Smooth muscle cell of the brain vasculature (primary cell): Measurements from ENCODE around the gene ARHGEF7.
A peak's percentile ranks its signal among the peaks of the same experiment; 100 is the strongest.
"Not testable (repeated sequence)": the region's sequence is repeated elsewhere in the genome, so short reads cannot be mapped to it uniquely, and the experiment has no call there.

ENCODE experiments used
- DNase-seq: peaks from one replicate; pipeline ENCODE4 v3.0.0-alpha.2; 2012; ENCODE audit warnings: low read depth, low spot score

Gene ARHGEF7

GRCh38 chr13:111252446-111253364 is 137.6 kb downstream of the ARHGEF7 start:
- no peak for DNase-seq

- DNase-seq, result no peak
These were observed 138.3 kb downstream of the ARHGEF7 start for GRCh38 chr13:111253365-111253872.

- no peak for DNase-seq
These were observed 140.2 kb downstream of the ARHGEF7 start for GRCh38 chr13:111255228-111255790.

- DNase-seq, result no peak
These were observed 141.3 kb downstream of the ARHGEF7 start for GRCh38 chr13:111256458-111256857.

- no peak for DNase-seq
These were observed 141.8 kb downstream of the ARHGEF7 start for GRCh38 chr13:111256946-111257345.

- DNase-seq, result not testable (repeated sequence)
These were observed 142.8 kb downstream of the ARHGEF7 start for GRCh38 chr13:111257899-111258298.

GRCh38 chr13:111258637-111259036 is 143.5 kb downstream of the ARHGEF7 start:
- DNase-seq, result no peak

GRCh38 chr13:111259058-111259457 is 143.9 kb downstream of the ARHGEF7 start:
- no peak for DNase-seq

- DNase-seq, result no peak
These were observed 146.2 kb downstream of the ARHGEF7 start for GRCh38 chr13:111261326-111261725.

- no peak for DNase-seq
These were observed 147.2 kb downstream of the ARHGEF7 start for GRCh38 chr13:111262281-111262680.

- DNase-seq, result no peak
These were observed 147.6 kb downstream of the ARHGEF7 start for GRCh38 chr13:111262715-111263114.

GRCh38 chr13:111263566-111263965 is 148.5 kb downstream of the ARHGEF7 start:
- no peak for DNase-seq

- DNase-seq, result no peak
These were observed 150.0 kb downstream of the ARHGEF7 start for GRCh38 chr13:111265006-111265700.

GRCh38 chr13:111265701-111266035 is 150.6 kb downstream of the ARHGEF7 start:
- no peak for DNase-seq

- no peak for DNase-seq
These were observed 152.1 kb downstream of the ARHGEF7 start for GRCh38 chr13:111267205-111267604.

GRCh38 chr13:111267784-111268183 is 152.7 kb downstream of the ARHGEF7 start:
- no peak for DNase-seq

- DNase-seq, result no peak
These were observed 154.4 kb downstream of the ARHGEF7 start for GRCh38 chr13:111269508-111269907.

- DNase-seq, result peak; percentile 26
These were observed 155.0 kb downstream of the ARHGEF7 start for GRCh38 chr13:111270126-111270525.

- no peak for DNase-seq
These were observed 155.9 kb downstream of the ARHGEF7 start for GRCh38 chr13:111270765-111271698.

GRCh38 chr13:111272117-111272516 is 157.0 kb downstream of the ARHGEF7 start:
- no peak for DNase-seq

GRCh38 chr13:111275382-111275781 is 160.3 kb downstream of the ARHGEF7 start:
- DNase-seq, result no peak
